ENCODE results near the gene CHRND. TPM values are rescaled to one million over a fixed set of nuclear protein-coding genes. Genes with fewer than 3 reads are reported as not detected.
A peak's percentile ranks its signal among the peaks of the same experiment; 100 is the strongest.

CHRND gene
- total RNA-seq, 2 experiments from 2014 or later, result not detected

DNA sequence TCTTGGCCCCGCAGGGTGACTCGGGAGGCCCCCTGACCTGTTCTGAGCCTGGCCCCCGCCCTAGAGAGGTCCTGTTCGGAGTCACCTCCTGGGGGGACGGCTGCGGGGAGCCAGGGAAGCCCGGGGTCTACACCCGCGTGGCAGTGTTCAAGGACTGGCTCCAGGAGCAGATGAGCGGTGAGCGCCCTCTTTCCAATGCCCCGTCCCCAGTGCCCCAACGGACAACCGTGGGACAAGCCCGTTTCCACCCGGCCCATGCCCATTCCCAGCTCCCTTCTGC lies 2.6 kb upstream of the CHRND start:
- CTCF ChIA-PET, result no interaction called here

DNA sequence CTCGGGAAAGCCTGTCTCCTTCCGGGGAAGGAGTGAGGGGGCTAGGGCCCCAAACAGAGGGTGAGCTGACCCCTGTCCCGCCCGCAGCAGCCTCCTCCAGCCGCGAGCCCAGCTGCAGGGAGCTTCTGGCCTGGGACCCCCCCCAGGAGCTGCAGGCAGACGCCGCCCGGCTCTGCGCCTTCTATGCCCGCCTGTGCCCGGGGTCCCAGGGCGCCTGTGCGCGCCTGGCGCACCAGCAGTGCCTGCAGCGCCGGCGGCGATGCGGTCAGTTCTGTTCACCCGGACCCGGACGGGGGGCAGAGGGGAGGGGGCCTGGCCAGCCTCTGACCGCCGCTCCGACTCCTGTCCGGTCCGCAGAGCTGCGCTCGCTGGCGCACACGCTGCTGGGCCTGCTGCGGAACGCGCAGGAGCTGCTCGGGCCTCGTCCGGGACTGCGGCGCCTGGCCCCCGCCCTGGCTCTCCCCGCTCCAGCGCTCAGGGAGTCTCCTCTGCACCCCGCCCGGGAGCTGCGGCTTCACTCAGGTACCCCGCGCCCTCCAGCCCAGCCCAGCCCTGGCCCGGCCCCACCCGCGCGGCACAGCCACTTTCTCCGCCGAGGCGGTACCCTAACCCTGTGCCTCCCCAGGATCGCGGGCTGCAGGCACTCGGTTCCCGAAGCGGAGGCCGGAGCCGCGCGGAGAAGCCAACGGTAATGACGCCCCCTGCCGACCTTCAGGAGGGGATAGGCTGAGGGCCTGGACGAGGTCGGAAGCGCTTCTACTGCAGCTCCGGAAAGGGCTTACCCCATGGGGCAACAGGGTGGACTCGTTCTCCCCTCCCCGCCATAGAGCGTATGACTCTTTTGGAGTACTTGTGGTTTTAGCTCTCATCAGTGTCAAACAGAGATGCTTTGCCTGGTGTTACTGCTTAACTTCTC lies 2.0 kb upstream of the CHRND start:
- Mint-ChIP-seq H3K4me3 (no peak overlapping the region), H3K9me3 (no peaks in the 10 kb centered on the region), H3K27ac (no peak overlapping the region), H3K4me1 (ENCODE audit: low read depth) (peaks cover 15% of the 10 kb centered on the region), H3K36me3 (ENCODE audit: low read depth) (no peaks in the 10 kb centered on the region), H3K27me3 (peaks cover 63% of the 10 kb centered on the region)
- peak in 3 of 14 experiments; percentile 37 to 47 (median 38) for DNase-seq
- no peak overlapping the region for H3K4me3 ChIP-seq (ENCODE audit: low read length)
- H3K36me3 ChIP-seq (ENCODE audit: insufficient read depth, low read length), result no peaks in the 10 kb centered on the region
- TF ChIP-seq, protein P1, sequence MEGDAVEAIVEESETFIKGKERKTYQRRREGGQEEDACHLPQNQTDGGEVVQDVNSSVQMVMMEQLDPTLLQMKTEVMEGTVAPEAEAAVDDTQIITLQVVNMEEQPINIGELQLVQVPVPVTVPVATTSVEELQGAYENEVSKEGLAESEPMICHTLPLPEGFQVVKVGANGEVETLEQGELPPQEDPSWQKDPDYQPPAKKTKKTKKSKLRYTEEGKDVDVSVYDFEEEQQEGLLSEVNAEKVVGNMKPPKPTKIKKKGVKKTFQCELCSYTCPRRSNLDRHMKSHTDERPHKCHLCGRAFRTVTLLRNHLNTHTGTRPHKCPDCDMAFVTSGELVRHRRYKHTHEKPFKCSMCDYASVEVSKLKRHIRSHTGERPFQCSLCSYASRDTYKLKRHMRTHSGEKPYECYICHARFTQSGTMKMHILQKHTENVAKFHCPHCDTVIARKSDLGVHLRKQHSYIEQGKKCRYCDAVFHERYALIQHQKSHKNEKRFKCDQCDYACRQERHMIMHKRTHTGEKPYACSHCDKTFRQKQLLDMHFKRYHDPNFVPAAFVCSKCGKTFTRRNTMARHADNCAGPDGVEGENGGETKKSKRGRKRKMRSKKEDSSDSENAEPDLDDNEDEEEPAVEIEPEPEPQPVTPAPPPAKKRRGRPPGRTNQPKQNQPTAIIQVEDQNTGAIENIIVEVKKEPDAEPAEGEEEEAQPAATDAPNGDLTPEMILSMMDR (IDR thresholded peaks at IDR 0.05), result no peak
- CTCF ChIA-PET, result no interaction called here
- peaks cover 0 to 21% of the 10 kb centered on the region in 2 experiments for H3K9me3 ChIP-seq (ENCODE audit: control insufficient read depth in 1 of 2, insufficient read depth in 1 of 2, low read length in 2 of 2)
- H3K4me1 ChIP-seq (ENCODE audit: insufficient read depth, low read length), result peaks cover 36% of the 10 kb centered on the region
- H3K27me3 ChIP-seq (ENCODE audit: control insufficient read depth in 1 of 2, insufficient read depth in 2 of 2, low read length in 2 of 2), result peaks cover 40 to 57% of the 10 kb centered on the region in 2 experiments
- no peak for ATAC-seq (ENCODE audit: poor library complexity)
- intact Hi-C loops (cut with DNase I, micrococcal nuclease), result loop anchor here (2.0 to 10.0 kb wide), 4 partner anchors 77 to 617 kb away; partner anchors contain the start of gene NPPC (in 1 of the 2)
- POLR2A ChIA-PET, result no interaction called here
- H3K27ac ChIP-seq (ENCODE audit: low read depth in 1 of 2, low read length in 2 of 2), result no peak overlapping the region

More for the DNA sequence above, 2.6 kb upstream of the CHRND start:
- no peak for ATAC-seq (ENCODE audit: poor library complexity)
- TF ChIP-seq, protein P1 (IDR thresholded peaks at IDR 0.05), result no peak
- no peak overlapping the region for H3K4me3 Mint-ChIP-seq
- H3K27ac ChIP-seq (ENCODE audit: low read depth in 1 of 2, low read length in 2 of 2), result no peak overlapping the region
- no peaks in the 10 kb centered on the region for H3K36me3 Mint-ChIP-seq (ENCODE audit: low read depth)
- POLR2A ChIA-PET, result no interaction called here
- no peak for DNase-seq
- no peak overlapping the region for H3K4me3 ChIP-seq (ENCODE audit: low read length)
- peaks cover 30% of the 10 kb centered on the region for H3K4me1 ChIP-seq (ENCODE audit: insufficient read depth, low read length)
- H3K27ac Mint-ChIP-seq, result no peak overlapping the region
- peaks cover 9% of the 10 kb centered on the region for H3K4me1 Mint-ChIP-seq (ENCODE audit: low read depth)
- intact Hi-C loops (cut with DNase I, micrococcal nuclease), result loop anchor here (2.0 to 10.0 kb wide), 4 partner anchors 77 to 616 kb away; partner anchors contain the start of gene NPPC (in 1 of the 2)
- H3K36me3 ChIP-seq (ENCODE audit: insufficient read depth, low read length), result no peaks in the 10 kb centered on the region
- H3K9me3 ChIP-seq (ENCODE audit: control insufficient read depth in 1 of 2, insufficient read depth in 1 of 2, low read length in 2 of 2), result peaks cover 0 to 21% of the 10 kb centered on the region in 2 experiments
- H3K9me3 Mint-ChIP-seq, result no peaks in the 10 kb centered on the region
- H3K27me3 ChIP-seq (ENCODE audit: control insufficient read depth in 1 of 2, insufficient read depth in 2 of 2, low read length in 2 of 2), result peaks cover 43 to 52% of the 10 kb centered on the region in 2 experiments
- H3K27me3 Mint-ChIP-seq, result peaks cover 63% of the 10 kb centered on the region

DNA sequence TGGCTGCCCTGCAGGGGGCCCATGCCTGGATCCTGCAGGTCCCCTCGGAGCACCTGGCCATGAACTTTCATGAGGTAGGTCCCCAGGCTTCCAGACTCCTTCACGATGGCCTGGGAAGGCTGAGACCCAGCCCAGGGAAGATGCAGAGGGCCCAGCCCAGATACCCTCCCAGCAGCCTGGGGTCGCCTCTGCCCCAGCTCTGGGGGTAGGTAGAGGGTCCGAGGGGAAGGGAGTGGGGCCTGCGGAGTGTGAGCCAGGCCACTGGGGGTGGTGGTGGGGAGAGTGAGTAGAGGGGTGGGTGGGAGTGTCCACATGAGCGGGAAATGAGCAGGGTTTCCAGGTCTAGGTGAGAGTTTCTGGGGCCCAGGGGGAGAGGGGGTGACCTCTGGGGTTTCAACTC lies 1.2 kb upstream of the CHRND start:
- no peak overlapping the region for H3K4me3 ChIP-seq (ENCODE audit: low read length)
- H3K36me3 ChIP-seq (ENCODE audit: insufficient read depth, low read length), result no peaks in the 10 kb centered on the region
- Mint-ChIP-seq H3K9me3 (no peaks in the 10 kb centered on the region), H3K27ac (no peak overlapping the region), H3K4me3 (no peak overlapping the region), H3K36me3 (ENCODE audit: low read depth) (no peaks in the 10 kb centered on the region), H3K27me3 (peaks cover 65% of the 10 kb centered on the region), H3K4me1 (ENCODE audit: low read depth) (peaks cover 19% of the 10 kb centered on the region)
- peaks cover 0 to 21% of the 10 kb centered on the region in 2 experiments for H3K9me3 ChIP-seq (ENCODE audit: control insufficient read depth in 1 of 2, insufficient read depth in 1 of 2, low read length in 2 of 2)
- ATAC-seq (ENCODE audit: poor library complexity), result no peak
- DNase-seq, result no peak
- intact Hi-C loops (cut with DNase I, micrococcal nuclease), result loop anchor here (5.0 to 10.0 kb wide), 3 partner anchors 87 to 617 kb away; partner anchors contain the start of gene NPPC (in 1 of the 2)
- ChIA-PET CTCF (no interaction called here), POLR2A (no interaction called here)
- H3K27me3 ChIP-seq (ENCODE audit: control insufficient read depth in 1 of 2, insufficient read depth in 2 of 2, low read length in 2 of 2), result peaks cover 40 to 60% of the 10 kb centered on the region in 2 experiments
- peaks cover 40% of the 10 kb centered on the region for H3K4me1 ChIP-seq (ENCODE audit: insufficient read depth, low read length)
- H3K27ac ChIP-seq (ENCODE audit: low read depth in 1 of 2, low read length in 2 of 2), result no peak overlapping the region
- TF ChIP-seq, protein P1 (IDR thresholded peaks at IDR 0.05), result no peak

Data from CD4-positive, alpha-beta T cell (primary cell).